ENCODE measurements around the gene PRH2.

The PRH2 gene

DNA sequence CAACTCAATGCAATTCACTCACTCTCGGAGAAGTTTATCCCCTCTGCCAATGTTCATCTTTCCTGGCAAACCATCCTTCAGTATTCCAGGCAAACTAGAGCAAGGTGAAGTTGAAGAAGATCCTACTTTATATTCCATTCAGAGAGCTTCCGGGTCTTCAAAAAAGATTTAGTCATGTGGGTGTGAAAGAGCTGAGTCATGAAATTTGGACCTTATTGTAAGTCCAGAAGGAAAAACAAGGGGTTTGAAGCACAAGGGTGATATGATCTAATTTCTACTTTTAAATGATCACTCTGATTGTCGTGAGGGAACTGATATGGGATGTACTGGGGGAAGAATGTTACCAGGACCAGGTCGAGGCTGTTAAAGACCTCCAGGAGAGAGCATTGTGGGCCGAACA, 2.8 kb upstream of the PRH2 start:
- no peaks in the 10 kb centered on the region for H3K36me3 ChIP-seq
- no peaks in the 10 kb centered on the region for H3K4me1 ChIP-seq
- no peaks in the 10 kb centered on the region for H3K9me3 ChIP-seq
- no peak for DNase-seq
- TF ChIP-seq CTCF (IDR thresholded peaks at IDR 0.05; ENCODE audit: low read depth, low read length), result no peak
- H3K27me3 ChIP-seq, result no peaks in the 10 kb centered on the region
- no peak overlapping the region for H3K4me3 ChIP-seq (ENCODE audit: low read depth, low read length)

DNA sequence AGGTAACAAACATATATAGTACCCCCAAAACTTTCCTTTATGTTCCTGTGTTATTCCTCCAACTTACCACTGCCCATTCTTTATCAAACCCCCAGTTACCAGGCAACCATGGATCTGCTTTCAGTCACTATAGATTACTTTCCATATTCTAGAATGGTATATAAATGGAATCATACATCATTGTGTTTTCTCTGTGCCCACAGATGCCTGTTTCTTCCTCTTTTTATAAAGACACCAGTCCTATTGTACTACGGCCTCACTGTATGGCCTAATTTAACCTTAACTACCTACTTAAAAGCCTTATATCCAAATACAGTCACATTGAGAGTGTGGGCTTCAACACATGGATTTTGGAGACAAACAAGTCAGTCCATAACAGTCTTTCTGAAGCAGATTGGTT, 7.5 kb downstream of the PRH2 start:
- Histone ChIP-seq H3K36me3 (no peaks in the 10 kb centered on the region), H3K9me3 (no peaks in the 10 kb centered on the region), H3K4me3 (ENCODE audit: low read depth, low read length) (no peak overlapping the region), H3K27me3 (no peaks in the 10 kb centered on the region), H3K4me1 (no peaks in the 10 kb centered on the region)
- DNase-seq, result no peak
- TF ChIP-seq CTCF (IDR thresholded peaks at IDR 0.05; ENCODE audit: low read depth, low read length), result no peak

GRCh38 chr12:10939163-10939562, 10.1 kb downstream of the PRH2 start, which contains the start of gene TAS2R14:
TAS2R14 (minus strand) TSS chr12:10939263; CDS start chr12:10939207, 56 bp downstream.
- Histone ChIP-seq H3K4me3 (ENCODE audit: low read depth, low read length) (no peak within 1 kb of the TSS), H3K36me3 (no peaks in the 10 kb centered on the region), H3K27me3 (no peaks in the 10 kb centered on the region), H3K4me1 (no peaks in the 10 kb centered on the region), H3K9me3 (no peaks in the 10 kb centered on the region)
- no peak for DNase-seq
- TF ChIP-seq CTCF (IDR thresholded peaks at IDR 0.05; ENCODE audit: low read depth, low read length), result no peak

DNA sequence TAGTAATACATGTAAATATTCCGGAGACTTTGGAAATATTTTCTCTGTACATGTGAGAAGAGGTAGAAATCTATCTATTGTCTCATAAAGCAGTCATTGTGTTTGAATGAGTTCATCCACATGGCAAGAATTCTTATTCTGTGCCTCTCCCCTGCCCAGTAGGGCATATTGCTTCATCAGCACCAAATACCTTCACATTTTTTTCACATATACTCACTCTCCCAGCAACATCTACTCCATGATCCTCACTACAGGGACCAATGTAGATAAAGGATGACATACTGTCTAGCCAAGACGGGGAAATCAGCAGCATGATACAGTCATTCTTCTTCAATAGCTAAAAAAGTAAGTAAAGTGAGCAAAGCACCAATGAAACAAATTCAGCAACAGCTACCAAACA, 11.4 kb downstream of the PRH2 start:
- Histone ChIP-seq H3K9me3 (no peaks in the 10 kb centered on the region), H3K36me3 (no peaks in the 10 kb centered on the region), H3K4me3 (ENCODE audit: low read depth, low read length) (no peak overlapping the region), H3K4me1 (no peaks in the 10 kb centered on the region), H3K27me3 (no peaks in the 10 kb centered on the region)
- no peak for DNase-seq
- TF ChIP-seq CTCF (IDR thresholded peaks at IDR 0.05; ENCODE audit: low read depth, low read length), result no peak

- no peaks in the 10 kb centered on the region for H3K9me3 ChIP-seq
- no peaks in the 10 kb centered on the region for H3K27me3 ChIP-seq
- DNase-seq, result no peak
Observed at GRCh38 chr12:10941369-10941768, 12.3 kb downstream of the PRH2 start.

More at GRCh38 chr12:10941369-10941768, 12.3 kb downstream of the PRH2 start:
- no peak for TF ChIP-seq CTCF (IDR thresholded peaks at IDR 0.05; ENCODE audit: low read depth, low read length)
- H3K4me3 ChIP-seq (ENCODE audit: low read depth, low read length), result no peak overlapping the region
- H3K4me1 ChIP-seq, result no peaks in the 10 kb centered on the region
- H3K36me3 ChIP-seq, result no peaks in the 10 kb centered on the region

All from BE2C (cell line).